Stimulated activated CD4-positive, alpha-beta T cell treated with anti-CD3 and anti-CD28 coated beads, Interleukin-4, amount 100 ng/mL, for 1 hour (primary cell): ENCODE measurements around the gene GMPPB.
"Not testable (repeated sequence)": the region's sequence is repeated elsewhere in the genome, so short reads cannot be mapped to it uniquely, and the experiment has no call there.

Experiments
- DNase-seq: peaks from one replicate; pipeline ENCODE4 v3.0.0-alpha.2; 2020

GMPPB gene

DNA sequence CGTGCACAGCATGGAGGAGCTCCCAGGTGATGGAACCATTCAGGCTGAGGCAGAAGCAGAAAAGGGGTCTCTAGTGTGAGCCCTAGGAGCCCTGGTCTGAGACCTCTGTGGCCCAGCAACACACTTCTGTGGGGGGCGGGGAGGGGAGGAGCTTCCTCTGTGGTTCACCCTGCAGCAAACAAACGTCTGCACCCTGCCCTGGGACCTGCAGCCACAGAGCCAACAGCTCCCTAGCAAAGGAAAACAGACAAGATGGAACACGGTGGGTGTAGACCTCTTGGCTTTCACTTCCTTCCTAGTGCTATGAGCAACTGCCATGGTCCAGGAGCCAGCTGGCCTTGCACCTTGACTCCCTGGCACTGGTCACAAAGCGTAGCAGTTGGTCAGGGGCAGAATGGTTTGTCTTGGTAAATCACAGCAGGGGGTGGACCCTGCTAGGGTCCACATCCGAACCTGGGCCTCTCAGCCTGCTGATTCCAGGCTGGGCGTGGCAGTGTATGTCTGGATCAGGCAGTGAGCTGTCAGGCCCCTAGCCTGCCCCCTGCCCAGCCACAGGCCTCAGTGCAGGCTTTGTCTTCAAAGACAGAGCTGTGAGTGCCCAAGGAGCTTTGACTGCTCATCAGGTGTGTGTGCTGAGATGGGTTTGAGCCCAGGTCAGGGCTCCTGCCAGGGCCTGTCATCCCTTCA is 11.0 kb downstream of the GMPPB start:
- DNase-seq = no peak

GRCh38 chr3:49712166-49712565 is 11.6 kb downstream of the GMPPB start:
- DNase-seq = no peak

GRCh38 chr3:49711489-49711888 is 12.3 kb downstream of the GMPPB start:
- DNase-seq = no peak

DNA sequence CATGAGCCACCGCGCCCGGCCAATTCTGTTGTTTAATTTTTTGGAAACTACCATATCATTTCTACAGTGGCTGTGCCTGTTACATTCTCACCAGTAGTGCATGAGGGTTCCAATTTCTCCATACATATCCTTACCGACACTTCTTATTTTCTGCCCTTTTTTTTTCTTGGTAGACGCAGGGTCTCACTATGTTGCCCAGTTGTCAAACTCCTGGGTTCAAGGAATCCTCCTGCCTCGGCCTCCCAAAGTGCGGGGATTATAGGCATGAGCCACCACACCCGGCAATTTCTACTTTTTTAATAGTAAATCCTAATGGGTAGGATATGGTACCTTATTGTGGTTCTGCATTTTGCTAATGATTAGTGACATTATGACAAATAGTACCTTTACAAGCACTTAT is 13.9 kb downstream of the GMPPB start:
- no peak for DNase-seq

GRCh38 chr3:49707113-49707480 is 16.7 kb downstream of the GMPPB start:
- DNase-seq = no peak

GRCh38 chr3:49706456-49707112 is 17.2 kb downstream of the GMPPB start:
- DNase-seq = no peak

DNA sequence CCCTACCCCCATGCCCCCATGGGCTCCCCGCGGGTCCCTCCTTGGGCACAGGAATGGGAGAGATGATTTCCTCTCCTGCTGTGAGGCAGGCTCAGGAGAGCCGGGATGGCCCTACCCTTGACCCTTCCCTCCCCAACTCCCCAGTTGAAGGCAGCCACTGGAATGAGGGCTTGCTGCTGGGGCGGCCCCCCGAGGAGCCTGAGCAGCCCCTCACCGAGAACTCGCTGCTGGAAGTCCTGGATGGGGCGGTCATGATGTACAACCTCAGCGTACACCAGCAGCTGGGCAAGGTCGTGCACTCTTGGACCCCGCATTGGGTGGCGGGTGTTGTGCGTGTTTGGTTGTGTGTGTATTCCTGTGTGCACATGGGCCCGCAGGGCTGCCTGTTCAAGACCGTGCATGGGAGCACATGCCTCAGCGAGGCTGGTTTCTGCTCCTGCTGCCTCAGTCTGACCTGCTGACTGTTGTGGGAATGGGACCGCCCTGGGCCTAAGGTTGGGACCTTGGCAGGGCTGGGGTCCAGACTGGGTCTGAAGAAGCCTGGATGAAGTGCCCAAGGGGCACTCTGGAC is 18.3 kb downstream of the GMPPB start:
- DNase-seq = no peak

DNA sequence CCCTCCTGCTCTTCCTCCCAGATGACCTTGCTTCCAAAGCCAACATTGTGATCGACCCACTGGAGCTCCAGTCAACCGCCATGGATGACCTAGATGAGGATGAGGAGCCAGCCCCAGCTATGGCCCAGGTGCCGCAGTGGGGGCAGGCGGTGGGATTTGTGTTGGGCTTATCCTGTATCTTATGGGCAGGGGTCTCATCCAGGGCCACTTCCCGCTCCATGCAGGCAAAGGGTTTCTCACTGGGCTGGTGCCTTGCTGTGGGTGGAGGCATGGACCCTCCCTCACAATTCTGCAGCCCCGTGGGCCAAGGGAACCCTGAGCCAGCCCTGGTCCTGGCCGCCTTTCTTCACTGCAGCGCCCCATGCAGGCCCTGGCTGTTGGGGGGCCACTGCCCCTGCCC is 19.1 kb downstream of the GMPPB start:
- no peak for DNase-seq

GRCh38 chr3:49703956-49704355 is 19.8 kb downstream of the GMPPB start:
- DNase-seq = no peak

DNA sequence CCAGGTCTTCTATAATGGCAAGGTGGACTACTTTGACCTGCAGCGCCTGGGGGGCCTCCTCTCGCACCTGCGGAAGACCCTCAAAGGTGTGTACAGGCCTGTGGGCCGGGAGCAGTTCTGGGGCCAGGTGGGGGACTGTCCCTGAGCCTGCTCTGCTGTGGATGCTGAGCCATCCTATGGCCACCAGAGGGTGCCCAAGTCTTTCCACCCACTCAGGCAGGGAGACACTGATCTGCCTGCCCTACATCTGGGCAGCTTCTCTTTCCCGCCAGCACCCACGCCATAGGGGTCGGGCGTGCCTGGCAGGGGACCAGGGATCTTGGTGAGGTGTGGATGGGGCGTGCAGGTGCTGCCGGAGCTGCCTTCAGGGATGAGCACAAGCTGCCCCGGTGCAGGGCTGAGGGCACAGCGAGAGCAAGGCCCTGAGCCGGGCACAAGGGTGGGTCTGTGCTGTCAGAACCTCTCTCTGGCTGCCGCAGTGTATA is 20.3 kb downstream of the GMPPB start:
- peak; percentile 61 for DNase-seq

DNA sequence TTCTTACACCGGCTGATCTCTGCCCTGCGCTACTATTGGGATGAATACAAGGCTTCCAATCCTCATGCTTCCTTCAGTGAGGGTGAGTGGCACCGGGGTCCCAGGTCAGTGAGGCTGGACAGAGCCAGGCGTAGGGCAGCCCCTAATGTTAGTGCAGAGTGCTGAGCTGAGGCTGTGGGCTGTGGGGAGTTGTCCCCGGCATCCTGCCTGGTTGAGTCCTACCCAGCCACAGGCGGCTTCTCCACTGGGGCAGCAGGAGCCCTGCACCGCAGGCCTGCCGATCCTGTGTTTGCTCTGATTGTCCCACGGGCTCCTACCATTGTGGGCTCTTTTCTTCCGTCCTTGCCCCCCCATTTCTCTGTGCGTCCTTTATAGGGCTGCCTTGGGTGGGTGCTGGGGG is 21.1 kb downstream of the GMPPB start:
- no peak for DNase-seq

GRCh38 chr3:49701388-49702077 is 22.2 kb downstream of the GMPPB start:
- DNase-seq = no peak

DNA sequence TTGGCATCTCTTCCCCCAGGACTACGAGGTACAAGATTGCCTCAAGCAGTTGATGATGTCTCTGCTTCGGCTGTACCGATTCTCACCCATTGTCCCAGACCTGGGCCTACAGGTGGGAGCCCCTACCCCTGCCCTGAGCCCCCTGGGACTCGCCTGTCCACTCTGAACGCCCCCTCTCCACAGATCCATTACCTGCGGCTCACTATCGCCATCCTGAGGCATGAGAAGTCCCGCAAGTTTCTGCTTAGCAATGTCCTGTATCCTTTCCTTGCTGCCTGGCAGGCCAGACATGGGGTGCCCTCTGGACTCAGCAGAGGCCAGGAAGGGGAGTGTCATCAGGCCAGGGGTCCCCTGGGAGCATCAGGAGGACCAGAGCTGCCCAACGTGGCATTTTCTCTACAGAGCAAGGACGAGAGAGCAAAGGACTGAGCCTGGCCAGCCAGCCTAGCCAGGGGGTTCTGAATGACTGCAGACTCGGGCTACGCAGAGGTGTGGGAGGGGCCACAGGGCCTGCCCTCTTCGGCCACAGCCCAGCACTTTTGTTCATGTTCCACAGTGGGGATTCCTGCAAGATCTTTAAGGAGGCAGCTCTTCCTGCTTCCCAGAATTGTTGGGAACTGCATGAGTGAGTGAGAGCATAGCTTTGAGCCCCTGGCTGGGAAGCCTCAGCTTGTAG is 23.2 kb downstream of the GMPPB start:
- DNase-seq = no peak

- no peak for DNase-seq
Measured at GRCh38 chr3:49700014-49700413, 23.7 kb downstream of the GMPPB start.

GRCh38 chr3:49699281-49699979 is 24.3 kb downstream of the GMPPB start:
- DNase-seq = no peak

DNA sequence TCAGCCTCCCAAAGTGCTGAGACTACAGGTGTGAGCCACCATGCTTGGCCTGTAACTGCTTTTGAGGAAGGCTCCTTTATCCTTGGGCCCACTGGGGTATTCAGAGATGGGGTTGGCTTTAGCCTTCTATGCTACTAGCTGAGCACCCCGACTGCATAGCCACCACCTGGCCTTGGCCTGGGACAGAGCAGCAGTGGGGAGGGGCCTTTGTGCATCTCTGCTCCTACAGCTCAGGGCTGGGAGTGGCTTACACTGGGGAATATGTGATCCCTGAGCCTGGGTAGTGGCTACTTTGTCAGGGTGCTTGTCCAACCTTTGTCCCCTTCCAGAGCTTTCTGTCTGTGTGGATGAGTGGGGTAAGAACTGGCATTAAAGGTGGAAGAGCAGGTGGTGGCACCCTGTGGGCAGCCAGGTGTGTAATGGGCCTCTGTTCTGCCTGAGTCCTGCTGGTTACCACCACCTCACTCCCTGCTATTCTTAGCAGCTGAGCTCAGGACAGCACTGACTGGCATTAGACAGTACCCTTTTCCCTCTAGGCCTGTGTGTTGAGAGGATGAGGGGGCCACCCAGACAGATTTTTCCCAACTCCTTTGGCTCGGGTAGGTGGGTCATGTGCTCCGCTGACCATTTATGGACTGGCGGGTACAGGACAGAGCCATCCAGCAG is 28.3 kb downstream of the GMPPB start:
- DNase-seq = not testable (repeated sequence)

DNA sequence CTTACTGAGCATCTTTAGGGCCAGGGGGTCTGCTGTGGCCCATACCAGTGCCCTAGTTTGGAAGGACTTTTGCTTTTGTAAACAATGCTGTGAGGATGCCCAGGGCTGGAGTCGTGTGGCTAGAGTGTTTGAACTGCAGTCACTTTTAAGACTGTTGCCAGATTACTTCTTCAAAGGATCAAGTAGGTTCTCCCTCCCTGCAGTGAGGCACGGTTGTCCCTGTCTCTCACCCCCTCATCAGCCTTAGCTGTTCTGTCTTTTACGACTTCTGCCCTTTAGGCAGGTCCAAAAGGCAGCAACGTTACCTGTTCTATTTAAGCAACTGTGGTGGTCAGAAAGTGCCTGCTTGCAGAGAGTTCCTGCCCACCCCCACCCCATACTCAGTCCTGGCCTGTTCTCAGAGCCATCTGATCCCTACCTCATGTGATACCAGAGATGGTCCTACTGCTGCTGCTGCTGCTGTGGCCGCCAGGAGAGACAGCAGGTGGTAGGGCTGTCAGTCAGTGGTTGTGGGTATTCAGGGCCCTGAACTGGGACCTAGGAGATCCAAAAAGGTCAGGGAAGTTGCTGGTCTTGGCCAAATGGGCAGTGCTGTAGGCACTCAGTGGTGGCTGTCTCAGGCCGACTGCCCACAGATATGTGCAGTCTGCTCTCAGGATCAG is 29.2 kb downstream of the GMPPB start:
- not testable (repeated sequence) for DNase-seq

- DNase-seq = not testable (repeated sequence)
Measured at GRCh38 chr3:49691481-49691880, 32.3 kb downstream of the GMPPB start.

DNA sequence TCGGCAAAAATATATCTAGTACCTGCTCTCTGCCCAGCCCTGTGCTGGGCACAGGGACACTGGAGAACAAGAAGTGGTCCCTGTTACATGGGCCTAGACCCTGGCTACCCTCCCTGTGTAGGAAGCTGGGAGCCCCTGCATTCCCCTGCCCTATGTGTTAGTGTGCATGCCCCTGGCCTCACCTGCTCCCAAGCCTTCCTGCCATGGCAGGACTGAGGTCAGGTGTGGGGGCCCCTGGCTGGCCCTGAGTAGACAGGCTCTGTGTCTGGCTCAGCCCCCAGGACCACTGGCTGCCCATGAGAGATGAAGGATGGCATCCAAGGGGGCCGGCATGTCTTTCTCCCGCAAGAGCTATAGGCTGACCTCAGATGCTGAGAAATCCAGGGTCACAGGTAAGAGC is 32.9 kb downstream of the GMPPB start:
- not testable (repeated sequence) for DNase-seq

DNA sequence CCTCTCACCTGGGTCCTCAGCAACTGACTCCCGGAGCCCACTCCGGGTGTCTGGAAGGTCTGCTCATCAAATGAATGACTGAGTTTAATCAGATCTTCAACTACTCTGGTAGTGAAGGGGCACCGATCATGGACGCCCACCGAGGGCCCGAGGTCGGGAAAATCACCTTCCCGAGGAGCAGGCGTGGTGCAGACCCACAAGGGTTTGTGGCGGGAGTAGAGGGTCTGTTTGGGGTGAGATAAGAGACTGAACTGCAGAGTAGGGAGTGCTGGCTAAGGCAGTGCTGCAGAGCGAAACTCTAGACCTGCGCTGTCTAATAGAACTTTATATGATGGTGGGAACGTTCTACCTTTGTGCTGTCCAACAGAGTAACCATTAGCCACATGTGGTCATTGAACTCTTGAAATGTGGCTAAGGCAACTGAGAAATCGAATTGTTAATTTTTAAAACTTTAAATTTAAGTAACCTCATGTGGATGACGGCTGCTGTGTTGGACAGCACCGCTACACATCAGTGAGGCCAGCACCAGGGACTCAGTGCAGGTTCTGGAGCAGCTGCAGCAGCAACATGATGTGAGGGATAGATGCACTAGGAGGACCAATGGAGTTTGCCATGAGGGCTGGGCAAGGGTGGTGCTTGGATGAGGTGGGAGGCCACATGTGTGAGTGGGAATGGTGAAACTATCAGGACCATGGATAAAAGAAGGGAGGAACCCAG is 33.7 kb downstream of the GMPPB start:
- not testable (repeated sequence) for DNase-seq
